ENCODE measurements around the gene STYK1. TPM values are rescaled to one million over a fixed set of nuclear protein-coding genes. Genes with fewer than 3 reads are reported as not detected.

Gene STYK1
- total RNA-seq, 4 donors from 2014 or later, result 3.4 to 11.7 (median 8.2) TPM

DNA sequence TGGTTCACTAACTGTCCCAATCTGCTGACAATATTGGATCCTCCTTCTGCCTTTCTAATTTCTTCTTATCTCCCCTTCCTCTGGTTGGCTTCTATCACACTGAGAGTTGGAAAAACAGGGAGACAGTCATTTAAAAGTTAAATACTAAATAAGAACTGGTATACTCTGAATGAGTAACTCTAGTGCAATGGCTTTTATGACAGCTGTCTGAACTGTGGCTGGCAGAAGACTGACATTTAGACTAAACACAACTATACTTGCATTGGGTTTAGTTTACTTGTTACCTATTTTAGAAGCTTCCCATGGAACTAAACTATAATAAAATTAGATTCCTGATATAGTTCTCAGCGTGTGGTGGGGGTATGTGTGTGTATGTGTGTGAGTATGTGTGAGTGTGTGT lies 52.6 kb downstream of the STYK1 start:
- no peaks in the 10 kb centered on the region for H3K9me3 ChIP-seq
- peaks cover 0 to 78% (median 0%) of the 10 kb centered on the region in 3 donors for H3K36me3 ChIP-seq
- H3K4me3 ChIP-seq, result no peak overlapping the region
- no peak for TF ChIP-seq POLR2A (IDR thresholded peaks at IDR 0.05)
- TF ChIP-seq, protein P1, sequence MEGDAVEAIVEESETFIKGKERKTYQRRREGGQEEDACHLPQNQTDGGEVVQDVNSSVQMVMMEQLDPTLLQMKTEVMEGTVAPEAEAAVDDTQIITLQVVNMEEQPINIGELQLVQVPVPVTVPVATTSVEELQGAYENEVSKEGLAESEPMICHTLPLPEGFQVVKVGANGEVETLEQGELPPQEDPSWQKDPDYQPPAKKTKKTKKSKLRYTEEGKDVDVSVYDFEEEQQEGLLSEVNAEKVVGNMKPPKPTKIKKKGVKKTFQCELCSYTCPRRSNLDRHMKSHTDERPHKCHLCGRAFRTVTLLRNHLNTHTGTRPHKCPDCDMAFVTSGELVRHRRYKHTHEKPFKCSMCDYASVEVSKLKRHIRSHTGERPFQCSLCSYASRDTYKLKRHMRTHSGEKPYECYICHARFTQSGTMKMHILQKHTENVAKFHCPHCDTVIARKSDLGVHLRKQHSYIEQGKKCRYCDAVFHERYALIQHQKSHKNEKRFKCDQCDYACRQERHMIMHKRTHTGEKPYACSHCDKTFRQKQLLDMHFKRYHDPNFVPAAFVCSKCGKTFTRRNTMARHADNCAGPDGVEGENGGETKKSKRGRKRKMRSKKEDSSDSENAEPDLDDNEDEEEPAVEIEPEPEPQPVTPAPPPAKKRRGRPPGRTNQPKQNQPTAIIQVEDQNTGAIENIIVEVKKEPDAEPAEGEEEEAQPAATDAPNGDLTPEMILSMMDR (IDR thresholded peaks at IDR 0.05), result no peak
- intact Hi-C loops (cut with DNase I), result no loop called here
- no peak for DNase-seq
- no peaks in the 10 kb centered on the region for H3K4me1 ChIP-seq
- WGBS, 2 donors, result 75 to 84% methylated on average over 1 of the region's 1 CpG
- no peaks in the 10 kb centered on the region for H3K27me3 ChIP-seq
- no peak overlapping the region for H3K27ac ChIP-seq

DNA sequence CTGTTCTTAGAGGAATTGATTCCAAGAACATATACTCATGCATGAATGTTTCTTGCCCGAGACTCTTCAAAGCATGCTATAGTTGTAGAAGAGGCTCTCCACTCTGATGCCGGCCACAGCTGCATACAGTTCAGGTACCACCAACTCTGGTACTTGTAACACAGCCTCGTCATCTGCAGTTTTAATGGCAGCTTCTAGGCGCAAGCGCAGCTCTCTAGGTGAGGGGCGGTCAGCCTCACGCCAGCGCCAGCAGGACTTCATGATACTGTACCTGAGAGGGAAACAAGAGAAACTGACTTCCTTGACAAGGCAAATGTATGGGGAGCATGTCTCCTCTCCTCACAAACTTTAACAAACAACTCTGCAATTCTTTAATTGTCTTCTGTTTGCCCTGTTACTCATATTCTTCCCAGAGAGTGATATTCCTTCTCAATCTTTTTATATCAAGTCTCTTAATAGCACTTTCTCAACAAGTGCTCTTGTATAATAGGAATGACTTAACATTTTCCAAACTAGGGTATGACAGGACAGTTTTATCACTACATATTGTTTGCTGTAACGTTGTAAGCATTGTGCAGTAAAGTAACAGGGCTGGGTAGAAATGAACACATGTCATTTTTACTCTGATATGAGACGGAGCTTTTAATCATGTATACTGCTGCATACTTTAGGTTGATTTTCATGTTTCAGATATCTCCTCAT lies 53.6 kb downstream of the STYK1 start:
- H3K36me3 ChIP-seq, result peaks cover 0 to 70% (median 0%) of the 10 kb centered on the region in 3 donors
- intact Hi-C loops (cut with DNase I), result no loop called here
- DNase-seq, result no peak
- H3K4me3 ChIP-seq, result no peak overlapping the region
- 83 to 94% methylated on average over 9 to 10 of the region's 10 CpGs for WGBS, 2 donors
- H3K9me3 ChIP-seq, result no peaks in the 10 kb centered on the region
- H3K4me1 ChIP-seq, result no peaks in the 10 kb centered on the region
- no peaks in the 10 kb centered on the region for H3K27me3 ChIP-seq
- H3K27ac ChIP-seq, result no peak overlapping the region
- TF ChIP-seq, protein P1 (IDR thresholded peaks at IDR 0.05), result no peak
- no peak for TF ChIP-seq POLR2A (IDR thresholded peaks at IDR 0.05)

DNA sequence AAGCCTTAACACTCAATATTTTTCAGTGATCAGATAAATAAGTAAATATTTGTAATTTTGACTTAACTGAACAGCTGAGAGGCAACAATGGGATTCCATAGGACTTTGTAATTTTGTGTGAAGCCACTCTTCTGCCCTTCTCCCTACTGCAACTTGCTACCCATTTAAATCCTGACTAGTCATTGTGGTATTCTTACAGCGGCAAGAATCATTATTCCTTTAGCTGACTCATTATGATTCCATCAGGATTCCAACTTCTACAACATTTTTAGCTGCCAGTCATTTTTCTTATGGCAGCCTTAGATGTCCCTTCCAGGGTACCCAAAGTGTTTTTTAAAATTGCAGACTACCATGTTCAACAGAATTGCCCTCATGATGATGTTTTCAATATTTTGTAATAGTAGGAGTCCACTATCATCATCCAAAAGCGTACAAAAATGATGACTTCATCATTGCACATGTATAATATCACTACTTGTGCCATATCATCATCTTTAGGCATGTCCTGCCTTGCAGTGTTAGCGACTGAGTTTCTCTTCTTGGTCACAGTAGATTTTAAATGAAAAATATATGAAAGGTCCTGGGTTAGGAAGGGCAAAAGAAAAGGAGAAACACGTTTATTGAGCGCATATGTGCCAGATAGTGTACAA lies 55.4 kb downstream of the STYK1 start:
- intact Hi-C loops (cut with DNase I), result loop anchor here (10.0 kb wide), 1 partner anchor 106 kb away; the partner anchor contains the start of gene YBX3
- H3K4me3 ChIP-seq, result no peak overlapping the region
- 61% methylated on average over 5 of the region's 5 CpGs for WGBS, 2 donors
- H3K9me3 ChIP-seq, result no peaks in the 10 kb centered on the region
- H3K4me1 ChIP-seq, result peaks cover 0 to 9% (median 0%) of the 10 kb centered on the region in 3 donors
- no peaks in the 10 kb centered on the region for H3K27me3 ChIP-seq
- H3K27ac ChIP-seq, result no peak overlapping the region
- peaks cover 0 to 56% (median 0%) of the 10 kb centered on the region in 3 donors for H3K36me3 ChIP-seq
- no peak for TF ChIP-seq POLR2A (IDR thresholded peaks at IDR 0.05)
- TF ChIP-seq, protein P1 (IDR thresholded peaks at IDR 0.05), result no peak
- no peak for DNase-seq

DNA sequence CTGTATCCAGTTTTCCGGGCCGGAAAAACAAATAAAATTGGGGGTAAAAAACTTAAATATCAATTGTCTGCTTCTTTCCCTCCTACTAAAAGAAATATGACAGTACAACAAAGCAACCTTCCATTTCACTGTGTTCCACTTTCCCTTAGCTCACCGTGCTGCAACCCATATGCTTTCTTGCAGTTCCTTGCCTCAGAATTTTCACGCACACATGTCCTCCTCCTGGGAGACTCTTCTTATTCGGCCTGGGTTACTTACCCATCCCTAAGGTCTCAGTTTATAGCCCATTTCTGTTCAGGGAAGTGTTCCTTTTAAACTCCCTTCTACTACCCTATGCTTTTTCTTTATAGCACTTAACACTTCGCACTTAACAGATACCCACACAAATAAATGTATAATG lies 56.0 kb downstream of the STYK1 start:
- Histone ChIP-seq H3K36me3 (peaks cover 0 to 50% (median 0%) of the 10 kb centered on the region in 3 donors), H3K4me1 (peaks cover 0 to 9% (median 0%) of the 10 kb centered on the region in 3 donors), H3K4me3 (no peak overlapping the region), H3K27me3 (no peaks in the 10 kb centered on the region), H3K9me3 (no peaks in the 10 kb centered on the region), H3K27ac (no peak overlapping the region)
- TF ChIP-seq, protein P1 (IDR thresholded peaks at IDR 0.05), result no peak
- intact Hi-C loops (cut with DNase I), result loop anchor here (10.0 kb wide), 1 partner anchor 107 kb away; the partner anchor contains the start of gene YBX3
- no peak for DNase-seq
- 87 to 91% methylated on average over 6 of the region's 6 CpGs for WGBS, 2 donors

DNA sequence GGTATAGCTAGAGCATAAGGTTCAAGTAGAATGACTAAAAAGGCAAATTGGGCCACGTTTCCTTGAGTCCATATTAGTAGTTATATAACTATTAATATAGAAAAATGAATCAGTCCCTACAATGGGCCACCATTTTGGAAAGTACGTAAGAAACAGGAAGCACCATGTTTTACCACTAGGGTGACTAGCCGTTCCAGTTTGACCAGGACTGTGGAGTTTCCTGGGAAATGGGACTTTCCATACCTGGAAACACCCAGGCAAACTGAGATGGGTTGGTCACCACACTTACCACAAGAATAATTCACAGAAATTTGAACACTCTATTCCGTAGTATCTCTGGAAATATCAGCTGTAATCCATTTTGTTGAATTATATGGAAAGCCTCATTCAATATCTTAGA lies 58.3 kb downstream of the STYK1 start:
- intact Hi-C loops (cut with DNase I), result loop anchor here (10.0 kb wide), 1 partner anchor 109 kb away; the partner anchor contains the start of gene YBX3
- no peak for DNase-seq
- Histone ChIP-seq H3K4me1 (peaks cover 0 to 26% (median 11%) of the 10 kb centered on the region in 3 donors), H3K9me3 (no peaks in the 10 kb centered on the region), H3K4me3 (no peak overlapping the region), H3K27me3 (no peaks in the 10 kb centered on the region), H3K27ac (no peak overlapping the region), H3K36me3 (peaks cover 0 to 29% (median 0%) of the 10 kb centered on the region in 3 donors)
- TF ChIP-seq POLR2A (IDR thresholded peaks at IDR 0.05), result no peak
- TF ChIP-seq, protein P1 (IDR thresholded peaks at IDR 0.05), result peak in 2 of 6 experiments; percentile 7 to 35
- 62 to 66% methylated on average over 4 of the region's 4 CpGs for WGBS, 2 donors
